Measurements from ENCODE around the gene NAT10.
A peak's percentile ranks its signal among the peaks of the same experiment; 100 is the strongest.
"Not testable (repeated sequence)": the region's sequence is repeated elsewhere in the genome, so short reads cannot be mapped to it uniquely, and the experiment has no call there.

The NAT10 gene

DNA sequence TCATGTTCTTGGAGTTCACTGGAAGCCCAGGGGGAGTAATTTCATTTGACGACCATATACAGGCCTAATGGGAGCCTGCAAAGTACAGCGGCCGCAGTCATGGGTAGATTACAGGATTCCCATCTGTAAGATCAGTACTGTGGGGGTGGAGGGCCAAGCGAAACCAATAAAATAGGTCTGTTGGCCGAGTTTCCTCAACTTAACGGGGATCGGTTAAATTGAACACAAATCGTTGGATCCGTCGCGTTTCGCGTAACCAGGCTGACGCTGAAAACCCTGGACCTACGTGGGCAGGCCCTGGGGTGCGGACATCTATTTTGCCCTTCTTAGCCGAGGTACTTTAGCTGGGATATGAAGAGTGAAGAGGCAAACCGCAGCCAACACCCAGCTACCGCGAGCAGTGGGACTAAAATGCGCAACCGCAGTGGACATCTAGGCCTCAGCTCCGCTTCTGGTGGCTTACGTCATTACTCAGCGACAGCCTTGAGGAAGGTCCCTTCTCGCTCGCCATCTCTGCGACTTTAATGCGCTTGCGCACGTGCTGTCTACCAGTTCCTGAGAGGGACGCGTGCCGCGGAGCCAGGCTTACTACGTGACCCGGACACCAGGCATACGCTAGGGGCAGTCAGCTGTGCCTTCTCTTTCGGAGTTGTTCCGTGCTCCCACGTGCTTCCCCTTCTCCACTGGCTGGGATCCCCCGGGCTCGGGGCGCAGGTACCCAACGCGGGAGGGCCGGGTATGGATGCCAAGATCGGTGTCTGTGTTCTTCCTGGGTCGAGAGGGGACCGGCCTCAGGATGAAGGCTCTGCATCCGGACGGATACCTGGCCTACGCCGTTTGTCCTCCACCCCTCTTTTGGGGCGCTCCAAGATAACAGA is at the start of gene NAT10:
TSS of gene NAT10 (plus strand) at position 551 of the 878 bp plus-strand sequence. CDS start 2,597 bp downstream, outside the sequence.
- DNase-seq (ENCODE audit: low spot score) = peak; percentile 61

DNA sequence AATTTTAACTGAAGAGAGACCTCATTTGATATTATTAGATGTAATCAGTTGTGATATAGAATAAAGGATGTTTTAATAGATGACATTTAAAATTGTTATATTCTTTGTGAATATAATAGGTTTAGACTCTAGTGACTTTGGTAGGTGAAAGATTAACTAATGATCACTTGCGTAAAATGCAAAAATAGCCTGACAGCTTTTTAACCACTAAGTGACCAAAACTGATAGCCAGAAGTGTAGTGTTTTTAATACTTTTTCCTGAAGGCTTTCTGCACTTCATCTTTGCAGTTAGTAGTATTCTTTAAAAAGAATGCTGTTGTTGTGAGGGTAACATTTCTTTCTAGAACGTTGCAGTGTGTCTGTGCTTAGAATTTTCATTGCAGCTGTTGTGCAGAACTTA is 48.8 kb upstream of the NAT10 start:
- DNase-seq (ENCODE audit: low spot score) = no peak

DNA sequence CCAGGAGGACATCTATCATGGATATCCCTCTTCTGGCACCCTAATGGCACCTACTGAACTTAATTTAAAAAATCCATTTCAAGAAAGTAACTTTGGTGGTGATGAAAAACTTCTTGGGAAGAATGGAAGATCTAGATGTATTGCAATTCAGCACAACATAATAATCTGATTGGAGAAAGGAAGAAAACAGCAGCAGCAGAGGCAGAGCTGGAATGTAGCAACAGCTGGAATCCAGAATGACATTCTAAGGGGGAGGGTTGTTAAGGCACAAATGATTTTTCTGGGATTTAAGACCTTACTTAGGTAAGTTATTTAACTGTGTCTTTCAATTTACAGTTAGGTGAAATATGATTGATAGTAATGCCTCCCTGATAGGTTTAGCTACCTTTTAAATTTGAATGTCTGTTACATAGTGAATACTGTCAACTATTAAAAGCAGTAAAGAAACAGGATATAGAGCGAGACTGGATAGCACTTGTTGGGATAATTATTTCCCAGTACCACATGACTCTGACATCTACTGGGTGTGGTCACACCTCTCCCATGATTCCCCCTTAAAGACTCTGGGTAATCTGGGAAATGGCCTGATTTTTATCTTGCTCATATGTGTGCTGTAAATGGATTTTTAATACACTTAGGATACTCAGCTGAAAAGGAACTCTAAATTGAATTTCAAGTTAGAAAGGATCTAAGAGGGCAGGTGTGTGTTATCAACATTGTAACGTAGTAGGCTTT is 42.2 kb upstream of the NAT10 start:
- no peak for DNase-seq (ENCODE audit: low spot score)

DNA sequence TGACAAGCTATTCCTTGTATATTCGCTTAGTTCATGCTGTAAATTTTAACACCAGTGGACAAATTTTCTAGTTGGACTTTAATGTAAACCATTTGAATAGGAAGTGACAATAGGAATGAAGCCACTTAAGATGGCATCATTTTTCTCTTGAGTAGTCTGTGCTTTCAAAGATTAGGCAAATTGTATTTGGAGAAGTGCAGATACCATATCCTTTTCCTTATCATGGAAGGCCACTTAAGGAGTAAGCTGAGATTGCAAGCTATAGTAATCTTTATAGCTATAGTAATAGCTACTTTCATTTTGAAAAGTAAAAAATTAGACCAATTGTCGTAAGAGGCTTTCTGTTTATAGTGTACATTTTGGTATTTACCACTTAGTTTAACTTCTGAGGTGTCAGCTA is 41.1 kb upstream of the NAT10 start:
- no peak for DNase-seq (ENCODE audit: low spot score)

DNA sequence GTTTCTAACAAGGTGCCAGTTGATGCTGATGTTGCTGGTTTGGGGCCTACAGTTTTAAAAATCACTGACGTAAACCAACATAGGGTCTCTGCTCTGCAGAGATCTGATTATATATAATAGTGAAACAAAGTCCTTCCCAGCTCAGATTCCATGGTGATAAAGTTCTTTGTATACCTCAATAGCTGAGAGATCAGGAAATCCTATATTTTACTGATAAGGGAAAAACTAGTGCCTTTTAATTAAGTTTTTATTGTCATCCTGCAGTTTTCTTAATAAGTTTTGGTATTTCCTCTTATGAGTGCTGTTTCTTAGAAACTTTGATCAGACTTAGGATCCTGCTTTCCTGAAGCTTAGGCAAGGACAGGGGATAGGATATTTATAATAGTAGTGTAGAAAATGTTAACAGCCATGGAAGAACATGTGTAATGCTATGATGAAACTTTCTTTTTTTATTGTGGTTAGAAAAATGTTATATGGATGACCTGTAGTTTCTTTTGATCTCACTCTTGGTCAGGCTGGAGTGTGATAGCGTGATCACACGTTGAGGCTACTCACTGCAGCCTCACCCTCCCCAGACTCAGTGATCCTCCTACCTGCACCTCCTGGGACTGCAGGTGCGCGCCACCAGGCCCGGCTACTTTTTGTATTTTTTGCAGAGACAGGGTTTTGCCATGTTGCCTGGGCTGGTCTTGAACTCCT is 39.8 kb upstream of the NAT10 start:
- no peak for DNase-seq (ENCODE audit: low spot score)

DNA sequence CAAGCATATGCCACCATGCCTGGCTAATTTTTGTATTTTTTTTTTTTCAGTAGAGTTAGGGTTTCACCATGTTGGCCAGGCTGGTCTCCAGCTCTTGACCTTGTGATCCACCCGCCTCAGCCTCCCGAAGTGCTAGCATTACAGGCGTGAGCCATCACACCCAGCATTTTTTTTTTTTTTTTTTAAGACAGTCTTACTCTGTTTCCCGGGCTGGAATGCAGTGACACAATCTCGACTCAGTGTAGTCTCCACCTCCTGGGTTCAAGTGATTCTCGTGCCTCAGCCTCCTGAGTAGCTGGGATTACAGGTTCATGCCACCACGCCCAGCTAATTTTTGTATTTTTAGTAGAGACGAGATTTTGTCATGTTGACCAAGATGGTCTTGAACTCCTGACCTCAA is 38.7 kb upstream of the NAT10 start:
- DNase-seq (ENCODE audit: low spot score) = not testable (repeated sequence)

DNA sequence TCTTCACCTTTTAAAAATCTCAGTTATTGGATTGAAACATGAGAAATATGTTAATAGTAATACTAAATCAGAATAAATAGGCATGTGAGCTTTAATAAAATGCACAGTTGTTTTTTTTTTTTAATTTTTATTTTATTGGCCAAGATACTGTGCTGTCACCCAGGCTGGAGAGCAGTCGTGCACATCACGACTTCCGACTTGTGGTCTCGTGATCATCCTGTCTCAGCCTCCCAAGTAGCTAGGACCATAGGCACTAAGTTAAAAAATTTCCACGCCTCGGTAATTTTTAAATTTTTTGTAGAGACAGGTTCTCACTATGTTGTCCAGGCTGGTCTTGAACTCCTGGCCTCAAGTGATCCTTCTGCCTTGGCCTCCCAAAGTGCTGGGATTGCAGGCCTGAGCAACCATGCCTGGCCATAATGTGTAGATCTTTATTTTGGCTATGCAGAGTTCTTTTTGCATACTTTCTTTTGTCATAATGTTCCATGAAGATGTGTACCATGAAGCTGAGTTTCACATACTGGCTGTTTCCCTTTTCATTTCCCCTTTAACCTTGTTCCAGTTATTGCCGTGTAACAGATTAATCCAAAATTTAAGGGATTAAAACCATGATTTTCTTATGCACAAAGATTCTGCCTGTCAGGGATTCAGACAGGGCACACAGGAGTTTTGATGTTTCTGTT is 37.9 kb upstream of the NAT10 start:
- no peak for DNase-seq (ENCODE audit: low spot score)

DNA sequence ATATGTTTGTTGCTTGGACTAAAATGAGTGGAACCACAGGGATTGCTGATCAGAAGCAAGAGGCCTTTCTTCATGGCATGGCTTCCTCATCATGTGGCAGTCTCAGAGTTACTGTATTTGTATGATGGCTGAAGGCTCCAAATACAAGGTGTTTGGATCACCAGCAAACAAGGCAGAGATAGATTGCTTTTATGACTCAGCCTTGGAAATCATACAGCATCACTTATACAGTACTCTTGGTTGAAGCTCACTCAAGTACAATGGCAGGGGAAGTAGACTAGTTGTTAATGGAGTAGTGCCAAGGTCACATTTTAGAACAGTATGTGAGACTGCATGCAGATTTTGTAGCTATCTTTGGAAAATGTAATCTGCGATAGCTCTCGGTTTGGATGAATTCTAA is 37.3 kb upstream of the NAT10 start:
- no peak for DNase-seq (ENCODE audit: low spot score)

DNA sequence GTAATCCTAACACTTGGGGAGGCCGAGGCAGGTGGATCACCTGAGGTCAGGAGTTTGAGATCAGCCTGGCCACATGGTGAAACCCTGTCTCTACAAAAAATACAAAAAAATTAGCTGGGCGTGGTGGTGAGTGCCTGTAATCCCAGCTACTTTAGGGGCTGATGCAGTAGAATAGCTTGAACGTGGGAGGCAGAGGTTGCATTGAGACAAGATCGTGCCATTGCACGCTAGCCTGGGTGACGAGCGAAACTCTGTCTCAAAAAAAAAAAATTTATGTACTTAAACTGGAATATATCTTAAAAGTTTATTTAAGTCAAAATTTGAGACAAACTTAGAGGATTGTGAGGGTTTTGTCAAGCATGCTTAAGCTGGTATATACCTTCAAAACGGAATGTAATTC is 34.1 kb upstream of the NAT10 start:
- DNase-seq (ENCODE audit: low spot score) = not testable (repeated sequence)

DNA sequence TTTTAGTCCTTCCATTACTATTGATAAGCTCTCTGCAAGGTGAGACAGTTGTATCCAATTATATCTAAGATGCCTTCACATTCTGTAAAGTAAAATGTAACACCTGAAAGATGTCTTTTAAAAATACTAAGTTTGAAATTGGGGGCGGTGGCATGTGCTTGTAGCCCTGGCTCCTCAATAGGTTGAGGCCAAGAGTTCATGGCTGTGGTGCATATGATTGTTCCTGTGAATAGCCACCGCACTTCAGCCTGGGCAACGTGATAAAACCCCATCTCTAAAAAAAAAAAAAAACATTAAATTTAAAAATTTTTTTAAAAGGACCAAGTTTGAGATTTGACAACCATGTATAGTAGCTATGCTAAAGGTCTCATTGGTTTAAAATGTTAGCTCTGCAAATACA is 33.4 kb upstream of the NAT10 start:
- DNase-seq (ENCODE audit: low spot score) = no peak

DNA sequence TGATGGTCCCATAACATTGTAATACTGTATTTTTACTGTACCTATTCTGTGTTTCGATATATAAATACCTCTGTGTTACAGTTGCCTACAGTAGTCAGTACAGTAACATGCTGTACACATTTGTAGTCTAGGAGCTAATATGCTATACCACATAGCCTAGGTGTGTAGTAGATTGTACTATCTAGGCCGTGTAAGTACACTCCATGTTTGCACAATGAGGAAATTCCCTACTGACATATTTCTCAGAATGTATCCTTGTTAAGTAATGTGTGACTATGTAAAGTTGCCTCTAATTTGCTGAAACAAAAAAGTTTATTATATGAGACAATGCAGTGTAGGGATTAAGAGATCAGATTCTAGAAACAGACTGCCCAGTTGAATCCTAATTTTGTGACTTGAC is 32.6 kb upstream of the NAT10 start:
- no peak for DNase-seq (ENCODE audit: low spot score)

DNA sequence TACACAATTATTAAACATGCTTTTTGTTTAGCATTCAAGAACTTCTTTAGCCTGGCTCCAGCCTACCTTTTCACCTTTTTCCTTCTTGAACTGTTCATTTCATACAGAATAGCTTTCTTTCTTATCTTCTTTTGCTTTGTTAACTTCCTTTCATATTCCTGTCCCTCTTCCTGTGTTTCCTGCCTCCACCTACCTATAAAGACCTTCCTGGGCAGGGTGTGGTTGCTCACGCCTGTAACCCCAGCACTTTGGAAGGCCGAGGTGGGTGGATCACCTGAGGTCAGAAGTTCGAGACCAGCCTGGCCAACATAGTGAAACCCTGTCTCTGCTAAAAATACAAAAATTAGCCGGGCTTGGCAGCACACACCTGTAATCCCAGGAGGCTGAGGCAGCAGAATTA is 31.0 kb upstream of the NAT10 start:
- DNase-seq (ENCODE audit: low spot score) = no peak

DNA sequence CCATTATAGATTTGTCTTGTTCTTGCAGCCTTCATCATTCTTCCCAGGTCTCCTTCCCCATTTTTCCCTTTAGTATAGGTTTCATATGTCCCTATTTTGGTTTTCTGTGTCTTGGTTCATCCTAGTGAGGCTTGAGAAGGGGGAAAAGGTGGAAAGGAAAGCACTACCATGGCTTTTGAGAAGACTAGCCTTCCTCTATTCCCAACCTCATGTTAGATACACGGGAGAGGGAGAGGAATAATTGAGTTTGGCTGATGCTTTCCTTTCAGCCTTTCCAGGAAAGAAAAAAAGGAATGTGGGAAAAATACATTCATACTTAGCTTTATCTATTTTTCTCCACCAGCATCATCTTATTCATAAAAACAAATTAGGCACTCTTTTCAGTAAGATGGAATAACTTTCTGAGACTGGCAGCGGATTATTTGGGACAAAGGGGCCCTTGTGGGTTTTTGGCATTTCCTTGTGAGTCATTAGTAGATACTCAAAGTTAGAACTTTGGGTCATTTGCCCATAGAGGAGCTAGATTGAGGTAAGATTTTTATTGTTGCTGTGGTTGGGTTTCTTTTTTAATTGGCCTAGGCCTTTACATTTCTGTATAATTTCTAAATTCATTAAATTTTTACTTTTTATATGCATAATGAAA is 30.1 kb upstream of the NAT10 start:
- DNase-seq (ENCODE audit: low spot score) = no peak

DNA sequence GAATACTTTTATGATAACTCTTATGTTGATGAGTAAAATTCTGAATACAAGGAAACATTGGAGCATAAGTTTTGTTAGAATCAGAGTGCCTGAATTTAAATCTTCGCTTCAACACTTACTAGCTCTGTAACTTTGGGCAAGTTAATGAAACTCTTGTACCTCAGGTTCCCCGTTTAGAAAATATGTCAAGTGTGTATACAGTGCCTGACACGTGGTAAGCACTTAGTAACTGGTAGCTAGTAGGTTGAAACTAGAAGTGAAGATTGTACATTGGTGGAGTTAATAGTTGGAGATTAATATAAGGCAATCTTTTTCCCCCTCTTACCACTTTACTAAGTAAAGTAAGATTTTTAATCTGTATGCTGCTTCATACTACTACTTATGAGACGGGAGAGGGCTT is 24.8 kb upstream of the NAT10 start:
- DNase-seq (ENCODE audit: low spot score) = no peak

DNA sequence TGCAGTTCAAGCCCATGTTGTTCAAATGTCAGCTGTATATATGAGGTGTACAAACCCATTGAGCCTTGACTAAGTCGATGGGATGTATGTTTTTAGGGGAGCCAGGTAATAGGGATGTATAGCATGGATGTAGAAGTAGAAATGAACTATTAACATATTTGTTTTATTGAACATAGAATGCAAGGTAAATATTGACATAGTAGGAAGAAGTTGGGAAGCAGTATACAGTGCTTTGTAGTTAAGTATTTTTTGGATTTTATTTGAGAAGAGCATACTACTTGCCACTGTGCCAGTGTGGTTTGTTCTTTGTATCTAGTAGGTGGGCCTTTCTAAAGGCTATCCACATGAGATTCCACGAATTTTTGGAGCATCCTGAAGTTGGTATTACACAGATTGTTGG is 20.8 kb upstream of the NAT10 start:
- DNase-seq (ENCODE audit: low spot score) = no peak

DNA sequence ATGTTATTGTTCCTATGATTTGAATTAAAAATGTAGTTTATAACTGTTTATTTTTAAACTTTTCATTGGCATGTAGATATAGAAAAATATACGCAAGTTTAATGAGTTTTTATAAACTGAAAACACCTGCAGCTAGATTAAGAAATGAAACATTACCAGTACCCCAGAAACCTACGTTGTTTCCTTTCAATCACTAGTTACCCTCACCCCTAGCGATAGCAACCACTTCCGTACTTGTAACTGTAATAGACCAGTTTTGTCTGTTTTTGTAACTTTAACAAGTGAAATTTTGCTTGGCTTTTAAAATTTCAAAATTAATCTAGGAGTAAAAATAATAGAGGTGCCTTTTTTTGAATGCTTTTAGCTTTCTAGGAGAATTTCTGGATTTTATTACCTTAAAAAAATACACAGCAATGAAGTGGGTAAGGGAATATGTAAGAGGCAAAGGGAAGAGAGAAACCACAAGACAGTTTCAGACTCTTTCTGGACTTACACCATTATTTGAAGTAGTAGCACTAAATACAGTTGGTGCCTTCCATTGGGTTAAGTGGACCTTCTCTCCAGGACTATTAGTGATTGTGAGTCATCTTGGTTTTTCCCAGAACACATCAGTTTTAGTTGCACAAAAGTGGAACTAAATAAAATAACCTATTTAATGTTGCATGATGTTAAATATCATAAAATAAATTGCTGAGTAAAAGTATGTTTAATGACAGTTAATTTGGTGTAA is 18.7 kb upstream of the NAT10 start:
- DNase-seq (ENCODE audit: low spot score) = no peak

DNA sequence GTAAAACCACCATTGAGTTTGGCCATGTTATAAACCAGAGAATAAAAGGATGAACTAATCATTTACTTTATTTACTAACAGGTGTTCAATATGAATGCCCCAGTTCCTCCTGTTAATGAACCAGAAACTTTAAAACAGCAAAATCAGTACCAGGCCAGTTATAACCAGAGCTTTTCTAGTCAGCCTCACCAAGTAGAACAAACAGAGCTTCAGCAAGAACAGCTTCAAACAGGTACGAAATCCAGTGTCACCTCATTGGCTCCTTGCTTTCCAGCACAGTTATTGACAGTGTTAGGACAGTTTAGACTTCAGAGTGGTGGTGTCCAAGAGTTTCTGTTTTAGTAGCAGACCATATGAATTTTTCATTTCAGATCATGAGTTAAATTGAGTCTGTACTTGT is 13.6 kb upstream of the NAT10 start:
- no peak for DNase-seq (ENCODE audit: low spot score)

DNA sequence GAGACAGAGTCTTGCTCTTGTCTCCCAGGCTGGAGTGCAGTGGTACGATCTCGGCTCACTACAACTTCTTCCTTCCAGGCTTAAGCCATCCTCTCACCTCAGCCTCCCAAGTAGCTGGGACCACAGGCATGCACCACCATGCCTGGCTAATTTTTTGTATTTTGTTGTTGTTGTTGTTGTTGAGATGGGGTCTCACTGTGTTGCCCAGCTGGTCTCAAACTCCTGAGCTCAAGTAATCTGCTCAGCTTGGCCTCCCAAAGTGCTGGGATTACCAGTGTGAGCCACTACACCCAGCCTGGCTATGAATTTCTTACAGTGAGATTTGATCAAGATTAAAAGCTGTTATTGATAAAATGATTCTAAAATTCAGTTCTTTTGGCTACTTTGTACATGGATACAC is 10.5 kb upstream of the NAT10 start:
- not testable (repeated sequence) for DNase-seq (ENCODE audit: low spot score)

DNA sequence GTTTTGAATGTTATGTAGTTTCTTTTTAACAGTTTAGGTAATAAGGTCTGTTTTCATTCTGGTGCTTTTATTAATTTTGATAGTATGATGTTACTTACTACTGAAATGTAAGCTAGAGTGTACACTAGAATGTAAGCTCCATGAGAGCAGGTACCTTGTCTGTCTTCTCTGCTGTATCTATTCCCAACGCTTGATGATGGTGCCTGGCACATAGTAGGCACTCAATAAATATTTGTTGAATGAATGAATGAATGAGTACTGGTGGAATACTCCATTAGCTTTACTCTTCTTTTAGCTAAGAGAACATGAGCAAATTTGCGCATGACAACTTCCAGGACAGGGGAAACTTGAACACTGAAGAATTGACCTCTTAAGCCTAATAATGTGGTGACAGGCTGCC is 6.6 kb upstream of the NAT10 start:
- no peak for DNase-seq (ENCODE audit: low spot score)

DNA sequence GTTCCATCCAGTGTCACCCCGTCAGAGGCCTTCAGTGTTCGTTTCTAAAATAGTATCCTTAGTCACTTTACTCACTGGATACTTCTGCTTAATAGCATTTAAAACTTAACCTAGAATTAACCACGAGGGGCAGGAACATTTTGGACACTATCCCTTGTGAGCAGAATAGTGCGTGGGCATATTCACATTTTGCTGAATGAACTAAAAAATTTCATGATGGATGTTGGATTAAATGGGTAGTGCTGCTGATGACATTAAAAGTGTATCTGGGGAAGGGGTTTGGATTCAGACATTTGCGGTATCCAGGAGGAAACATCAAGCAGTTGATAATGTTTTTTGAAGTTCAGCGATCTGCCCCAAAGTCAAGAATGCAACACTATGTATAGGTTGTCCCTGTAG is 750 bp upstream of the NAT10 start:
- no peak for DNase-seq (ENCODE audit: low spot score)

DNA sequence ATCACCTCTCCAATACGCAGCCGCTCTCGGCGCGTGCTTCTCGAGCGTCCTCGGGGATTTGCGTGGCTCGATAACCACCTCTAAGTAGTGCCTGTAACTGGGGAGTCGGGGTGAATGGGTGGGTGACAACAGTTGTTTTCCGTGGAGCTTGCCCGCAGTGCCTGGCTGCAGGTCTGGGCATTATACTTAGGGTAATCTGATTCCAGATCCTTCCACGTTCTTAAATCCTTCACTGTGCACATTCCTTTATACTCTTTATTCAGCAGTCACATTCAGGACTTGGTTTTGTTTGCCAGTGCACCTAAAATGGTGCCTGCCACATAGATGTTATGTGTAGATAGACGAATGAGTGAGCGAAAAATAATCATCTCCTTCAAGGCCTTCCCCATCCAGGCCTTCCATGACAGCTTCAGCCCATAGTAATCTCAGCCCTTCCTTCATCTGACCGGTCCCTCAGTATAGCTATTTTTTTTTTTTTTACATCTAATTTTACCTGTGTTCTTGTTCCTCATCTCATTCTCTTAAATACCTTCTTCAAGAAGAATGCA is 602 bp downstream of the NAT10 start:
- DNase-seq (ENCODE audit: low spot score) = peak; percentile 11

Data from HuH-7.5 (cell line).